HG02571 (cell line): ENCODE results near the gene PRKAR2B.
"Not testable (repeated sequence)": the region's sequence is repeated elsewhere in the genome, so short reads cannot be mapped to it uniquely, and the experiment has no call there.

Experiments
- ATAC-seq: cut with Tn5 transposase; IDR thresholded peaks from one replicate; pipeline ENCODE4 v1.9.1; 2021; ENCODE audit warnings: mild to moderate bottlenecking, moderate library complexity; ENCODE audit not compliant: unreplicated experiment

PRKAR2B gene

GRCh38 chr7:107026166-107026565 lies 18.3 kb upstream of the PRKAR2B start:
- no peak for ATAC-seq

- no peak for ATAC-seq
These were observed 17.3 kb upstream of the PRKAR2B start for GRCh38 chr7:107027208-107027607.

- no peak for ATAC-seq
These were observed 15.3 kb upstream of the PRKAR2B start for GRCh38 chr7:107029061-107029763.

- no peak for ATAC-seq
These were observed 14.7 kb upstream of the PRKAR2B start for GRCh38 chr7:107029764-107030286.

- no peak for ATAC-seq
These were observed 12.5 kb upstream of the PRKAR2B start for GRCh38 chr7:107032050-107032449.

- ATAC-seq, result no peak
These were observed 11.6 kb upstream of the PRKAR2B start for GRCh38 chr7:107032720-107033438.

GRCh38 chr7:107034553-107034952 lies 10.0 kb upstream of the PRKAR2B start:
- ATAC-seq, result no peak

GRCh38 chr7:107035446-107035845 lies 9.1 kb upstream of the PRKAR2B start:
- no peak for ATAC-seq

- no peak for ATAC-seq
These were observed 8.0 kb upstream of the PRKAR2B start for GRCh38 chr7:107036535-107036934.

GRCh38 chr7:107037717-107038603 lies 6.5 kb upstream of the PRKAR2B start:
- no peak for ATAC-seq

- no peak for ATAC-seq
These were observed 5.2 kb upstream of the PRKAR2B start for GRCh38 chr7:107039199-107039900.

GRCh38 chr7:107041097-107041496 lies 3.4 kb upstream of the PRKAR2B start:
- no peak for ATAC-seq

- ATAC-seq, result not testable (repeated sequence)
These were observed 2.7 kb upstream of the PRKAR2B start for GRCh38 chr7:107041764-107042163.

GRCh38 chr7:107042326-107042910 lies 2.1 kb upstream of the PRKAR2B start:
- not testable (repeated sequence) for ATAC-seq

GRCh38 chr7:107043491-107043890 lies 1.0 kb upstream of the PRKAR2B start:
- ATAC-seq, result no peak

GRCh38 chr7:107043921-107044346 lies 571 bp upstream of the PRKAR2B start:
- no peak for ATAC-seq

- no peak for ATAC-seq
These were observed 873 bp downstream of the PRKAR2B start for GRCh38 chr7:107045195-107045960.

- no peak for ATAC-seq
These were observed 1.5 kb downstream of the PRKAR2B start for GRCh38 chr7:107045980-107046379.

GRCh38 chr7:107046491-107047259 lies 2.2 kb downstream of the PRKAR2B start:
- ATAC-seq, result no peak
